ENCODE results near the gene CCR8.
"Not testable (repeated sequence)": the region's sequence is repeated elsewhere in the genome, so short reads cannot be mapped to it uniquely, and the experiment has no call there.

Gene CCR8

DNA sequence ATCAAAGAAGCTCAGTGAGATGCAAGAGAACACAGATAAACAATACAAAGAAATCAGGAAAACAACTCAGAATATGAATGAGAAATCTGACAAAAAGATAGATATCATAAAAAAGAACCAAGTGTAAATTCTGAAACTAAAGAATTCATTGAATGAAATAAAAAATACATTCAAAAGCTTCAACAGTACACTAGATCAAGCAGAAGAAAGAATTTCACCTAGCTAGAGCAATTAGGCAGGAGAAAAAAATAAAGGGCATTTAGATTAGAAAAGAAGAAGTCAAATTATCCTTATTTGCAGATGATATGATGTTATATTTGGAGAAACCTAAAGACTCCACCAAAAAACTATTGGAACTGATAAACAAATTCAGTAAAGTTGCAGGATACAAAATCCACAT is 30.2 kb upstream of the CCR8 start:
- no peak overlapping the region for H3K4me3 ChIP-seq (ENCODE audit: low read depth, low read length)
- no peak for DNase-seq (ENCODE audit: low read depth)

DNA sequence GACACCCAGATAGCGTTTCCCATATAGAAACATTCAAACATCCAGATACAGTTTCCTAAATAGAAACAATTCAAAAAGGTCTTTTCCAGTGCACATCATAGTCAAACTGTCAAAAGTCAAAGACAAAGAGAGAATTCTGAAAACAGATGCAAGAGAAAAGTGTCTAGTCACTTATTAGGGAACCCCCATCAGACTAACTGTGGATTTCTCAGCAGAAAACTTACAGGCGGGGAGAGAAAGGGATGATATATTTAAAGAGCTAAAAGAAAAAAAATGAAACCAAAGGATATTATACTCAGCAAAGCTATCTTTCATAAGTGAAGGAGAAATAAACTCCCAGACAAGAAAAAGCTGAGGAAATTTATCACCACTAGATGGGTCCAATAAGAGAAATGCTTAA is 27.3 kb upstream of the CCR8 start:
- no peak overlapping the region for H3K4me3 ChIP-seq (ENCODE audit: low read depth, low read length)
- no peak for DNase-seq (ENCODE audit: low read depth)

DNA sequence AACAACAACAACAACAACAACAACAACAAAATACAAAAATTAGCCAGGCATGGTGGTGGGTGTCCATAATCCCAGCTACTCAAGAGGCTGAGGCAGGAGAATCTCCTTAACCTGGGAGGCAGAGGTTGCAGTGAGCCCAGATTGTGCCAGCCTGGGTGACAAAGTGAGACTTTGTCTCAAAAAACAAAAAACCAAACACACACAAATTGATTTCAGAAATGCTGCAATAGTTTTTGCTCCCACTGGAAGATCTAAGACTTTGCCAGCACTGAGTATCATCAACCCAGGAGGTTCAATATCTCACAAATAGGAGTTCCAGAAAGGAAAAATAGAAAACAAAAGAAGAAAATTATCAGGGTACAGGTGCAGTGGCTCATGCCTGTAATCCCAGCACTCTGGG is 16.2 kb upstream of the CCR8 start:
- no peak for DNase-seq (ENCODE audit: low read depth)
- no peak overlapping the region for H3K4me3 ChIP-seq (ENCODE audit: low read depth, low read length)

DNA sequence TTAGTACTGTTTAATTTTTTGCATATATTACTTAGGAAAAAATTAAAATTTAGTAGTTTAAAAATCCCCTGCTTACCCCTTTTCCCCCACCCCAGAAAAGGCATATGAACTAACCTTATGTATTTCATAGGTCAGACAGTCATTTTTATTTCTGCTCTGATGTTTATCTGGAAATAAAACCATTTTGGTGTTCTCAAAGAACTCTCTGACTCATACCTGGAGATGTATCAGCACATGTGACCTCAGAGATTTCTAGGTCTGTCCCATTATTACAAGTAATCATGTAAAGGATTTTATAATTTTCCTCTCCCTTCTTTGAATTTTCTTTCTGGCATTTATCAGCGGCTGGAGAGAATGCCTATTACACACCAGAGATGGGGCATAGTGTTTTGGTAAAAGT is 14.1 kb upstream of the CCR8 start:
- DNase-seq (ENCODE audit: low read depth): no peak
- H3K4me3 ChIP-seq (ENCODE audit: low read depth, low read length): no peak overlapping the region

DNA sequence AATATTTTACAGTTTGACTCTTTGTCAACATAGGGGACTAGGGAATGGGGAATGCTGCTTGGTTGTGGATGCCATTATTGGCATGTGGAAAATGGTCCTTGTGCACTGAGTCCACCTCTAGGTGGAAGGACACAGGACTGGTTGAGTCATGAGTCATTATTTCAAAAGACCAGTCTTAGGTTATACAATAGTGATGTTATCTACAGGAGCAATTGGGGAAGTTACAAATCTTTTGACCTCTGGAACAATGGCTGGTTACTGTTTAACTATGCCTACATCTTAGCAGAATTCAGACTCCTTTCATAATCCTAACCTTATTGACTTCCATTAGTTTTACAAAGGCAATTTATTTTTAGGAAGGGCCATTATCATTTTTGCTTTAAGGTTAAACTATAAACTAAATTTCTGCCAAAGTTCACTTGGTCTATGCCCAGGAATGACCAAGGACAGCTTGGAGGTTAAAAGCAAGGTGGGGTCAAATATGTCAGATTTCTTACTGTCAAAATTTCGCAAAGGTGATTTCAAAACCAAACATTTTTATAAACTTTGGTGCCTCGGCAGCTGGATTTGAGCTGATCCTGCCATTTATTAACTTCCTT is 11.8 kb upstream of the CCR8 start:
- DNase-seq (ENCODE audit: low read depth): no peak
- no peak overlapping the region for H3K4me3 ChIP-seq (ENCODE audit: low read depth, low read length)

DNA sequence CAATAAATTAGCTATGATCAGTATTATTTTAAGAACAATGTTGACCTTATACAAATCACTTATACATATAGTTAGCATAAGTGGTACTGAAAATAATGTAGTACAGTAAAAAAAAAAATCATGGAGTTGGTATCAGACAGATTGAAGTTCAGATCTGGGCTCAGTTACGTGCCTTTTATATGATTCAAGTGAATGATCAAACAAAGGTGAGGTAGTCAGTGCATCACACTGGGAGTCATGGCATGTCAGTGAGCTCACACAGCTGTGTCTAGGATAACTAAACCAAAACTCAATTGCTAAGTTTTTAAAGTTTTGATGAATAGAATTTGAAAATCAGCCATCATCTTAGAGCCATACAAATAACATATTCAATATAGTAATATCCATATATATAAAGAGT is 11.2 kb upstream of the CCR8 start:
- no peak for DNase-seq (ENCODE audit: low read depth)
- no peak overlapping the region for H3K4me3 ChIP-seq (ENCODE audit: low read depth, low read length)

DNA sequence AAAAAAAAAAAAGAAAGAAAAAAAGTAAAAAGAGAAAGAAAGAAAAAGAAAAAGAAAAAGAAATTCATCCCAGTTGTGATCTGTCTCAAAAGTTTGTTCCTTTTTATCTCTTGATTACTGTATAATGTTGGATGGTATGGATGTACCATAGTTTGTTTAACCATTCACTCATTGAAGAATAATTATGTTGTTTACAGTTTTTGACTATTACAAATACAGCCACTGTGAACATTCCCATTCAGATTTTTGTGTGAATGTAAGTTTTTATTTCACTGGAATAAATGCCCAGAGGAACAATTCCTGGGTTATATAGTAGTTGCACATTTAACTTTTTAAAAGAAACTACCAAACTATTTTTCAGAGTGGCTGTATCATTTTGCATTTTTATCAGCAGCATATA is 10.3 kb upstream of the CCR8 start:
- H3K4me3 ChIP-seq (ENCODE audit: low read depth, low read length): no peak overlapping the region
- no peak for DNase-seq (ENCODE audit: low read depth)

DNA sequence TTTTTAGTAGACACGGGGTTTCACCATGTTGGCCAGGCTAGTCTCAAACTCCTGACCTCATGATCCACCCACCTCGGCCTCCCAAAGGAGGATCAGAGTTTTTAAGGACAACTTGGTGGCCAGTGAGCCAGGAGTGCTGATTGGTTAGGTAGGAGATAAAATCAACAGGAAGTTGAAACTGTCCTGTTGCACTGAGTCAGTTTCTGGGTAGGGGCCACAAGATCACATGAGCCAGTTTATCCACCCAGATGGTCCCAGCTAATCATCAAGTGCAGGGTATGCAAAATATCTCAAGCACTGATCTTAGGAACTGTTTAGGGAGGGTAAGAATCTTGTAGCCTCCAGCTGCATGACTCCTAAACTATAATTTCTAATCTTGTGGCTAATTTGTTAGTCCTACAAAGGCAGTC is 7.9 kb upstream of the CCR8 start:
- not testable (repeated sequence) for DNase-seq (ENCODE audit: low read depth)

DNA sequence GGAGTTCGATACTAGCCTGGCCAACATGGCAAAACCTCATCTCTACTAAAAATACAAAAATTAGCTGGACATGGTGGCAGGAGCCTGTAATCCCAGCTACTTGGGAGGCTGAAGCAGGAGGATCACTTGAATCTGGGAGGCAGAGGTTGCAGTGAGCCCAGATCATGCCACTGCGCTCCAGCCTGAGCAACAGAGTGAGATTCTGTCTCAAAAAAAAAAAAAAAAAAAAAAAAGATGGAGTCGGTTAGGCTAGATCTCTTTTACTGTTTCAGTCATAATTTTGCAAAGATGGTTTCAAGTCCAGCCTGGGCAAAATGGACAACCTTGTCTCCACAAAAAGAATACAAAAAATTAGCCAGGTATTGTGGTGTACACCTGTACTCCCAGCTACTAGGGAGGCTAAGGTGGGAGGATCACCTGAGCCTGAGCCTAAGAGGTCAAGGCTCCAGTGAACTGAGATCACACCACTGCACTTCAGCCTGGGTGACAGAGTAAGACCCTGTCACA is 7.2 kb upstream of the CCR8 start:
- H3K4me3 ChIP-seq (ENCODE audit: low read depth, low read length); DNase-seq (ENCODE audit: low read depth): not testable (repeated sequence)

More for the DNA sequence above, 7.9 kb upstream of the CCR8 start:
- H3K4me3 ChIP-seq (ENCODE audit: low read depth, low read length): not testable (repeated sequence)

DNA sequence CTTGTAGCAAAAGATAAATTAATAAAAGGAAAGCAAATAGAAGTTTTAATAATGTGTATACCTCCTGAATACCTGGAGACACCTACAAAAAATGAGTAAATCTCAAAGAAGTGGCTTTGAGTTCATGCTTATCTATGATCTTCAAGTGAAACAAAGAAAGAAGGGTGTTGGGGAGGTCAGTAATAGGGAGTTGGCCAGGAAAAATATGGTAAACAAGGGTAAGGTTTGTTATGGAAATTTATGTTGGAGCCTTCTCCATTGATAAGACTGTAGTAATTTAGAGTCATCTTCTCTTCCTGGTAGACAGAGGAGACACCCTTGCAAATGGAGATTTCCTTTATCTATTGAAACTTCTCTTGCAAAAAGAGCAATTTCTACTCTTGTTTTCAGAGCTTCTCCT is 6.6 kb upstream of the CCR8 start:
- no peak overlapping the region for H3K4me3 ChIP-seq (ENCODE audit: low read depth, low read length)
- DNase-seq (ENCODE audit: low read depth): no peak

DNA sequence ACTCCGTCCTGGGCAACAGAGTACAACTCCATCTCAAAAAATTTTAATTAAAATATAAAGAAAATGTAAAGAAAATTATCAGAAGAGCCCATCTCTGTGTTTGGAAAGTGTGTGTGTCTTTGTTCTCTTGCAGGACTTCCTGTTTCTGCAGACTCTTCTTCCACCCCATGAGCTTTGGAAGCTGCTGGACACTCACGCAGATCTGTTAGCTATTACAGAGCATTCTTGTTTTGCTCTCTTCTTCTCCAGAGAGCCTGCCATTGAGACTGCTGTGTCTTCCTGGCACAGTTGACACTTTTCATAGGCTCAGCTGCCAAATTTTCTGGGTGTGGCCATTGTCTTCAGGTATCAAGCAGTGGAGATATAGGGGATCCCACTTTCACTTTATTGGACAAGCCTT is 6.0 kb upstream of the CCR8 start:
- H3K4me3 ChIP-seq (ENCODE audit: low read depth, low read length): no peak overlapping the region
- no peak for DNase-seq (ENCODE audit: low read depth)

DNA sequence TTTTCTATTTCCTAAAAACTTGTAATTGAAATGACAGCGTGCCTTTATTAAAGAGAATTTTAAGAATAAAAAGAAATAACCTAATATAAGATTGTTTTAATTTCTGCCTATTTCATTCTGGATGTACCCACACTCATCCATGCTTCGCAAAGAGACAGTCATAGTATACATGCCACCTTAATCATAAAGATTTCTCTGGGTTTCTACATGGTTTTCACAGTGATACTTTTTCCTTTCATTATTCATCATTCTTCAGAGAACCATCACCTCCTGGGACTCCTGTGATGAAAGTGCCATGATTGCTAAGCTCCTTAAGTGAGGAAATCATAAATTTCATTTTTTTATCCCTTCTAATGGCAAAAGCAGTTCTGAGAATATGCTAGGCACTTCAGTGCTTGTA is 4.3 kb upstream of the CCR8 start:
- no peak overlapping the region for H3K4me3 ChIP-seq (ENCODE audit: low read depth, low read length)
- DNase-seq (ENCODE audit: low read depth): no peak

DNA sequence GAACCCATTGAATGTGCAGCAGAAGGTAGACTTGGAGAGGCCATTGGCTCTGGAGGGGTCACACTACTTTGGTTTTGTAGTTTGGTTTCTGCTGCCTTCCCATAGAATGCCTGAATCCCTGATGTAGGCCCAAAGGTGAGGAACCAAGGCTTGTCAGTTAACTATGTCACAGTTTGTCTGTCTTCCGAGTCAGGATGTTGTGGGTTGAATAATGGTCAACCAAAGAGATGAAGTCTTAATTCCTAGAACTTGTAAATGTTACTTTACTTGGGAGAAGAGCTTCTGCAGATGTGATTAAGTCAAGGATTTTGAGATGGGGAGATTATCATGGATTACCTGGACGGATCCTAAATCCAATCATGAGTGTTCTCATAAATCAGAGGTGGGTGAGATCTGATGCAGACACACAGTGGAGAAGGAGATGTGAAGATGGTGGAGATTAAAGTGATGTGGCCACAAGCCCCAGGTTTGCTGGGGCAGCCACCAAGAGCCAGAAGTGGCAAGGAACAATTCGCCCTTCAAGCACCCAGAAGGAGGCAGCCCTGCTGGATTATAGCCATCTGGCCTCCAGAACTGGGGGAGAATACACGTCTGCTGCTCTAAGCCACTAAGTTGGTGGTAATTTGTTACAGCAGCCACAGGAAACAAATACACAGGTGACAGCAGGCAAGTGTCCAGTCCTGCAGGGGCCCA is 2.3 kb upstream of the CCR8 start:
- H3K4me3 ChIP-seq (ENCODE audit: low read depth, low read length): no peak overlapping the region
- DNase-seq (ENCODE audit: low read depth): no peak

DNA sequence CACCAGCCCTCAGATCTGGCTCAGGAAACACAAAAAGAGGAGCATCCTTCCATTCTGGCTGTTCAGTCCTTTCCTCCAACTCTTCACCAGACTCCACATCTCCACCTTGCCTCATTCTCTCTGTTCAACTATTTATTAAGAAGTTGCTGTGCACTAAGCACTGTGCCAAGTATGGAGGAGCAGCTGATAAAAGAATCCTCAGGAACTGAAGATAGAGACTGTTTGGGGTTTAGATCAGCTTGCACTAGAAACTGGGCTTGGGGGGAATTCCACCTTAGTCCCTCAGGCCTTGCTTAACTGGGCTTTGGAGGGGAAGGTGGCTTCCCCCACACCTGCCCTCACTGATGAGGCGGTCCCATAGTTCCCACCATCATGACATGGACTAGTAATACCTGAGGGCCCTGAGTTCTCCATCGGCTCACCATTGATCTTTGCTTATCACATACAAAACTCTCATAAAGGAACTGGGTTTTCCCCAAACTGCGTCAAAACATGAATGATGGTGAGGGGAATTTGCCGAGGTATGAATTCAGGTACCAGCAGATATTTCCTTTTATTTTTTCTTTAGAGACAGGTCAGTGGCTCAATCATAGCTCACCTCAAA is 1.7 kb upstream of the CCR8 start:
- no peak overlapping the region for H3K4me3 ChIP-seq (ENCODE audit: low read depth, low read length)
- no peak for DNase-seq (ENCODE audit: low read depth)

DNA sequence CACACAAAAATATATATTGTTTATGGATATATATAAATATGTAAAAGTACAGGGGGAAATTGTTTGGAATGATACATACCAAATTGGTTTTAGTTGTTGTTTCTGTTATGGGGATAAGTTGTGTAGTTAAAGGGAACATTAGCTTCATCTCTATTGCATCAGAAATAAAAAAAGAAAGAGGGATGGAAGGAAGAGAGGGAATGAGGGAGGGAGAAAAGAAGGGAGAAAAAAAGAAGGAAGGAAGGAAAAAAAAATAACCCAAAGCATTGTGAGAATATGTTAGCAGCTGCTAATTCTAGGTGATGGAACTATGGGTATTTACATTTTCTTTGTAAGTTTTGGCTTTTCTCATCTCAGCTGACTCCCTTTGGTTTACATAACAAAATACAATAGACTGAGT is 1.3 kb downstream of the CCR8 start:
- DNase-seq (ENCODE audit: low read depth): no peak
- no peak overlapping the region for H3K4me3 ChIP-seq (ENCODE audit: low read depth, low read length)

DNA sequence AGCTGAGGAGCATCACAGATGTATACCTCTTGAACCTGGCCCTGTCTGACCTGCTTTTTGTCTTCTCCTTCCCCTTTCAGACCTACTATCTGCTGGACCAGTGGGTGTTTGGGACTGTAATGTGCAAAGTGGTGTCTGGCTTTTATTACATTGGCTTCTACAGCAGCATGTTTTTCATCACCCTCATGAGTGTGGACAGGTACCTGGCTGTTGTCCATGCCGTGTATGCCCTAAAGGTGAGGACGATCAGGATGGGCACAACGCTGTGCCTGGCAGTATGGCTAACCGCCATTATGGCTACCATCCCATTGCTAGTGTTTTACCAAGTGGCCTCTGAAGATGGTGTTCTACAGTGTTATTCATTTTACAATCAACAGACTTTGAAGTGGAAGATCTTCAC is 3.0 kb downstream of the CCR8 start:
- no peak overlapping the region for H3K4me3 ChIP-seq (ENCODE audit: low read depth, low read length)
- DNase-seq (ENCODE audit: low read depth): no peak

DNA sequence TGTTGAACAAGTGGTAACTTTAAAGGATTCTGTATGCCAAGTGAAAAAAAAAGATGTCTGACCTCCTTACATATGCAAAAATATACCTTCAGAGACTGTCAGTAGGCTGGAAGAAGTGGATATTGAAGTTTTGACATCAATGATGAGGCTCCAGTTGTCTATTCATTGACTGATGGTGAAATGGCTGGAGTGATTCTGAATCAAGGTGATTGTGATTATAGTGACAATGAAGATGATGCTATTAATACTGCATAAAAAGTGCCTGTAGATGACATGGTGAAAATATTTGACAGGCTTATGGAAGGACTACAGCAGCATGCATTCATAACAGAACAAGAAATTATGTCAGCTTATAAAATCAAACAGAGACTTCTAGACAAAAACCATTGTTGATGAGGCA is 4.1 kb downstream of the CCR8 start:
- no peak overlapping the region for H3K4me3 ChIP-seq (ENCODE audit: low read depth, low read length)
- DNase-seq (ENCODE audit: low read depth): no peak

DNA sequence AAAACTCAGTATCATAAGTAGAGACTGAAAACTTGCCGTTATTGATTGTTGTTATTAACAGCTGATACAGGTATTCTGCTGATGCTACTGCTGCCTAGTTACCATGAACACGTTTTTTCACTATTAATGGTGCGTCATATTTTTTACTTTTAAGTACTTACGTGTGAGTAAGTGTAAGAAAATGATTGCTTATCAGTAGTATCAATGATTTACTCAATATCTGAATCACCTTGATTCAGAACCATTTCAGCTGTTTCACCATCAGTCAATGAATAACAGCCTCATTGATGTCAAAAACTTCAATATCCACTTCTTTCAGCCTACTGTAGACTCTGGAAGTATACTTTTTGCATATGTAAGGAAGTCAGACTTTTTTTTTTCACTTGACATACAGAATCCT is 4.7 kb downstream of the CCR8 start:
- DNase-seq (ENCODE audit: low read depth): no peak

DNA sequence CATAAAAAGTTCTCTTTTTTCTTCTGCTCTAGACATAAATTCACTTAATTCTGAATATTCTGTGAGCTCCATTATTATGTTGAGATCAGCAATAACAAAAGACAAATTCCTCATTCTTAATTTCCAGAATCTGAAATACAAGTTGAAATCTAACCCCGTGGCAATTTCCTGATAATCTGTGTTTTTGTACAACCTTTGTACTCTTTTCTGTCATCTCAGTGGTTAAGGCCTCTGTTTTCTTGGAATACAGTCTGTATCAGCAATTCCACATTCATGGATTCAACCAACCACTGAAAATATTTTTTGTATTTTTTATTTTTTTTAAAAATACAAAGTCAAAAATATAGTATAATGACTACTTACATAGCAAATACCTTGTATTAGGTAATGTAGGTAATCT is 8.7 kb downstream of the CCR8 start:
- DNase-seq (ENCODE audit: low read depth): no peak
- no peak overlapping the region for H3K4me3 ChIP-seq (ENCODE audit: low read depth, low read length)

More for the DNA sequence above, 4.7 kb downstream of the CCR8 start:
- no peak overlapping the region for H3K4me3 ChIP-seq (ENCODE audit: low read depth, low read length)

DNA sequence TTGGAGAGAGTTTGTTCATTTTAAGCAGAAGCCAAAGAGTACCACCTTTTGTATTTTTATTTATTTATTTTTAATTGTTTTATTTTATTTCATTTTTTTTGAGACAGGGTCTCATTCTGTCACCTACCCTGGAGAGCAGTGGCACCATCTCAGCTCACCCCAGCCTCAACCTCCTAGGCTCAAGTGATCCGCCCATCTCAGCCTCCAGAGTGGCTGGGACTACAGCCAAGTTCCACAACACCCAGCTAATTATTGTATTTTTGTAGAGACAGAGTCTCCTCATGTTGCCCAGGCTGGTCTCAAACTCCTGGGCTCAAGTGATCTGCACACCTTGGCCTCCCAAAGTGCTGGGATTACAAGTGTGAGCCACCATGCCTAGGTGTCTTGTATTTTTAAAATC is 9.6 kb downstream of the CCR8 start:
- DNase-seq (ENCODE audit: low read depth): no peak
- H3K4me3 ChIP-seq (ENCODE audit: low read depth, low read length): no peak overlapping the region

DNA sequence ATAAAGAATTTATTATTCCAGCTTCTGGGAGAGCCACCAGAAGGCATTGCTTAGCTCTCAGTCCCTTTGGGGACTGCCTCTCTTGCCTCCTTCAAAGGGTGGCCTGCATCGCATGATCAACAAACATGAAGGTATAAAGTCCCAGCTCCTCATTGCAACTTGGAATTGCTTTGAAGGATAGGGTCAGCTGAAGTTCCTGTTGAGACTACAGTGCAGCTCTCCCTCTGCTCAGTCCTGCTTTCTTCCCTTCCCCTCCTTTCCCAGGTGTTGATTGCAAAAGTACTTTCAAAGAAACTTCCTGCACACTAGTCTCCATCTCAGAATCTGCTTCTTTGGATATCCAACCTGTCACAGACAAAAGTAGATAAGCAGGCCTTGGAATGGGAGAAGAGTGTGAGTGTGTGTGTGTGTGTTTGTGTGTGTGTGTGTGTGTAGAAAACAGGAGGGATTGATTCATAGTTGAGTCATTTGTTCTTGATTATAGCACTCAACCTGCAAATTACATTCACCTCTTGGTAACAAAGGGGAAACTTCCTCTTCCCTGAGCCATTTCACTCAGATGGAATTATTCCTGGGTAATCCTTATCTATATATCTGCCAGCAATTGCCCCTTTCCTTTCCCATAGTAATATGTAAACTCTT is 13.7 kb downstream of the CCR8 start:
- DNase-seq (ENCODE audit: low read depth): no peak
- H3K4me3 ChIP-seq (ENCODE audit: low read depth, low read length): no peak overlapping the region
